Astrocyte of the cerebellum (primary cell): ENCODE results near the gene AQP11.
"Not testable (repeated sequence)": the region's sequence is repeated elsewhere in the genome, so short reads cannot be mapped to it uniquely, and the experiment has no call there.

ENCODE experiments used
- DNase-seq: peaks from one replicate; pipeline ENCODE4 v3.0.0-alpha.2; 2011; ENCODE audit warnings: low read depth
- H3K4me3 ChIP-seq: 2 replicates; pipeline ENCODE4 v1.5.1; 2011; ENCODE audit warnings: mild to moderate bottlenecking, low read depth, low read length, moderate library complexity
- in situ Hi-C: cut with HindIII; loops from 2 replicates; pipeline ENCODE4 v1.10.0; 2017; ENCODE audit warnings: low sequenced_read_pairs
- TF ChIP-seq, protein P1 (sequence below): IDR thresholded peaks from 2 replicates; pipeline ENCODE4 v1.5.1; 2012; ENCODE audit warnings: low read length, low read depth, moderate library complexity, mild to moderate bottlenecking; ENCODE audit errors: missing control alignments

Gene AQP11

DNA sequence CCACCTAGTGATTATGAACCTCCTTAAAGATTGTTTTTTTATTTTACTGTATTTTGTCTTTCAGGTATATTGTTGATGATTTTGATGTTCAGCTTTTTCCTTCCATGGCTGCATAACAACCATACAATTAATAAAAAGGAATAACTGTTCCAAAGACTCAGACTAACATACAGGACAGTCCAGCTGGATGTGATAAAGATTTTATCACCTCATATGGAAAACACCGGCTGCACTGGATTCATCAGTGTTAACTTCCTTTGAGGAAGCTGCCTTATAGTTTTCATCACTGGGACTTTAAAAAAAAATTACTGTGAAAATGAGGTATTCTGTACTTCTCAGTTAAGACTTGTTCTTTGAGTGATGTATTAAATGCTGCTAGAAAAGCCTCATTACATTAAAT is 19.5 kb downstream of the AQP11 start:
- no peak overlapping the region for H3K4me3 ChIP-seq
- in situ Hi-C loops, result no loop called here
- no peak for DNase-seq
- TF ChIP-seq, protein P1, sequence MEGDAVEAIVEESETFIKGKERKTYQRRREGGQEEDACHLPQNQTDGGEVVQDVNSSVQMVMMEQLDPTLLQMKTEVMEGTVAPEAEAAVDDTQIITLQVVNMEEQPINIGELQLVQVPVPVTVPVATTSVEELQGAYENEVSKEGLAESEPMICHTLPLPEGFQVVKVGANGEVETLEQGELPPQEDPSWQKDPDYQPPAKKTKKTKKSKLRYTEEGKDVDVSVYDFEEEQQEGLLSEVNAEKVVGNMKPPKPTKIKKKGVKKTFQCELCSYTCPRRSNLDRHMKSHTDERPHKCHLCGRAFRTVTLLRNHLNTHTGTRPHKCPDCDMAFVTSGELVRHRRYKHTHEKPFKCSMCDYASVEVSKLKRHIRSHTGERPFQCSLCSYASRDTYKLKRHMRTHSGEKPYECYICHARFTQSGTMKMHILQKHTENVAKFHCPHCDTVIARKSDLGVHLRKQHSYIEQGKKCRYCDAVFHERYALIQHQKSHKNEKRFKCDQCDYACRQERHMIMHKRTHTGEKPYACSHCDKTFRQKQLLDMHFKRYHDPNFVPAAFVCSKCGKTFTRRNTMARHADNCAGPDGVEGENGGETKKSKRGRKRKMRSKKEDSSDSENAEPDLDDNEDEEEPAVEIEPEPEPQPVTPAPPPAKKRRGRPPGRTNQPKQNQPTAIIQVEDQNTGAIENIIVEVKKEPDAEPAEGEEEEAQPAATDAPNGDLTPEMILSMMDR, result no peak

DNA sequence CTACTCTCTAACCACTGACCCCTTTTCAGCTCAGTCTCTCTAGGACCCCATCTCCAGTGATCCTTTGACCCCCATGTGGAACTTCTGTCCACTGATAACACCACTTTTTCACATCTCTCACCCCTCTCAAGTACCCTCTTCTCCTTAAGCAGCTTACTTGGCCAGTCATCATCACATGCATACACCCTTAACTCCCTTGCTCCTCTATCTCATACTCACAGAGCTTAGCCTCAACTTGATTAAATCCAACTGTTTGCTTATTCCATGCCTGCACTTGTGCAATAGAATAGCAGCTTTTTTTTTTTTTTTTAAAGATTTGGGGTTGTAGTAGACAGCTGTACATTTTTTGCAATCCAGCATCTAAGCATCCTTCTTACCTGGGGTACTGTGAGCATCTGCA is 22.2 kb downstream of the AQP11 start:
- no peak for DNase-seq
- no peak overlapping the region for H3K4me3 ChIP-seq
- TF ChIP-seq, protein P1, result no peak
- in situ Hi-C loops, result no loop called here

DNA sequence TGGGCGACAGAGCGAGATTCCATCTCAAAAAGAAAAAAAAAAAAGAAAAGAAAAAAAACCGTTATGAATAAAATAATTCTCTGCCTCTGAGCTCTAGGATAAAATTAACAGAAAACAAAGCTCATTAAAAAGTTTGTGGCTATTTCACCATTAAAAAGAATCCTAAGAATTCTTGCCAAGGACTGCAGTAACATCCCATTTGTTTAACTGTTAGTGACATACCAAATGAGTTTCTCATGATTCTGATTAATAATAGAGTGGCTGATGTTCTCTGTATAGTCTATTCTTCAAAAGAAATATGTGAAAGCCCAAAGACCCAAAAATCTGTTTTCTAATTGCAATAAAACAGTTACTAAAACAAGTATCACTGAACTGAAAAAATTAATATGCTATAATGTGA is 28.1 kb downstream of the AQP11 start:
- DNase-seq, result no peak
- in situ Hi-C loops, result no loop called here
- TF ChIP-seq, protein P1, result no peak
- no peak overlapping the region for H3K4me3 ChIP-seq

DNA sequence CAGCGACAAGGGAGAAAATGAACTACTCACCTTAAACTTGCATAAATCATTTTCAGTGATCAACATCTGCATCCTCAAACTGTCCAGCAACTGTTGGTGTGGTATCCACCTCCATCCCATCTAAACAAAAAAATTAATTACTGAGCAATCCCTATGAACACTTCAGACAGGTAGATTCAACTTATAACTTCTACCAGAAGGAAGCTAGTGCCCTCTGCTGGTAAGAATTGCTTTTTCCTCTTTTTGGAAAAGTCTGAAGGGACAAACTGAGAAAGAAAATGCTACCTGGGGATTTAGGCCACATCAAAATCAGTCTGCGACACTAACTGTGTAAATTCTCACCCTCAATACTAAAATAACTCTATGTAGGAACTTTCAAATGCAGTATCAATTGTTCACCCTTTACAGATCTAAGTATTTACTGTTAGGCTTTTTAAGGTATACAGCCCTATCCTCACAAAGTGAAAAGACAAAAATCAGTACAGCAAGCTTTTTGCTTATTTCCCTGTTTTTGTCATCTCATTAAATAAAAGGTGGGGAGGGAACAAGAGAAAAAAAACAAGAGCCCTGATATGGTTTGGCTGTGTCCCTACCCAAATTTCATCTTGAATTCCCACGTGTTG is 29.9 kb downstream of the AQP11 start:
- DNase-seq, result peak; percentile 19
- no peak overlapping the region for H3K4me3 ChIP-seq
- TF ChIP-seq, protein P1, result peak; percentile 77
- in situ Hi-C loops, result no loop called here

DNA sequence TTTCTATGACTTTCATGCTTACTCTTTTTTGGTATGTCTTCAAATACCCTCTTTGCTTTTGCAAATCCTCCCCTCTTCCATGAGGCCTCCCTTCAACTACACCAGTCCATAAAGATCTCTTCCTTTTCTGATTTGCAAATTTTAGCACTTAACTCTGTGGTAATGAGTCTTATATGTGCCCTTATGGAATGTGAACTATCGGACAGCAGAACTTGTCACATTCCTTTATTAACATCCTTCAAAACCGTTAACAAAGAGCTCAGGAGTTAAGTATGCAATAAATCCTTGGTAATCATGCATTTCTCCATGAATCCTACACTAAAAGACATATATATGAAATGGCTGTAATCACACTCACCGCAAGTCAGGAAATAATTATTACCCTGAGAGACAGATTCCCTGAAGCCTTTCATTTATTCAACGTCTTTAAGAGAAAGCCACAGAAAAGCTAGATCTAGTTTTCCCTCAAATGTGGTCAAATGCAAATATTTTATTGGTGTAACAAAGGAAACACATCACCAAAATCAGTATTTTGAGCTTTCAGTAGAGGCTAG is 40.5 kb downstream of the AQP11 start:
- H3K4me3 ChIP-seq, result no peak overlapping the region
- DNase-seq, result no peak
- TF ChIP-seq, protein P1, result no peak
- in situ Hi-C loops, result no loop called here

DNA sequence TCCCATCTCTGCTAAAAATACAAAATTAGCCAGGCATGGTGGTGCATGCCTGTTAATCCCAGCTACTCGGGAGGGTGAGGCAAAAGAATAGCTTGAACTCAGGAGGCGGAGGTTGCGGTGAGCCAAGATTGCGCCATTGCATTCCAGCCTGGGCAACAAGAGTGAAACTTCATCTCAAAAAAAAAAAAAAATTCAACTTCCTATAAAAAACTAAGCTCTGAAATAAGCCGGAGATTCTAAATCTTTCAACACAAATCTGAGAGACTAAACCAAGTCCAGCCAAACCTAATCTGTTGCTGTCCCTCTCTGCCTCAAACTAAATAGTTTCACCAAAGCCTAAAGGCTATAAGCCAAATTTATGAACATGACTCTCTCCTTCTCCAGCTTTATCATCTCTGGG is 44.2 kb downstream of the AQP11 start:
- in situ Hi-C loops, DNase-seq, H3K4me3 ChIP-seq: not testable (repeated sequence)

DNA sequence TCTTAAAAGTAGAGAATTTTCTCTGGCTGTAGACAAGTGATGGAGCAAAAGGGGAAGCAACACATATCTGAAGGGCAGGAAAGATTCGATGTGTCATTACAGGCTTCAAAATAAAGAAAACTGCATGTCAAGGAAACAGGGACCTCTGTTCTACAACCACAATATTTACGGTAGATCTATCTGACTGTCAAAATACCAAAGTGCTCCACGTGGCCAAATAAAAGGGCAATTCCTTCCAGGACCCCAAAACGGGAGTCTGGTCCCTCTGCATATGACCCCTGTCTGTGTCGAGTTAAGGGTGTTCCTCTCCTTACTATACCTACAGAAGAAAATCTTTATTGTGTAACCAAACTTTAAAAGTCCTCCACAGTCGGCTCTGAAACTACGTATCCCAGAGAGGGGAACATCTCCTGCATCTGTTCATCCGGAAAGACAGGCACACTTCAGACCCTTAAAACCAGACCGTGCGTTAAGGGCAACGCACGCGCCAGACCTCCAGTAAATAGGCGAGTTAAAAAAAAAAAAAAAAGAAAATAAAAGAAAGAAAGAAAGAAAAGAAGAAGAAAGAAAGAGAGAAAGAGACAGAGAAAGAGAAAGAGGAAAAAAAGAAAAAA is 47.1 kb downstream of the AQP11 start:
- no peak for DNase-seq
- TF ChIP-seq, protein P1, result no peak
- peak overlapping the region; percentile 96 for H3K4me3 ChIP-seq
- in situ Hi-C loops, result no loop called here
